Mucosa of descending colon (tissue), 3 donors: Measurements from ENCODE around the gene RNF148. TPM values are rescaled to one million over a fixed set of nuclear protein-coding genes. Genes with fewer than 3 reads are reported as not detected.
A peak's percentile ranks its signal among the peaks of the same experiment; 100 is the strongest.

Experiments used
- ATAC-seq: fragments of 200-7000 bp; cut with Tn5 transposase; one replicate; pipeline ENCODE4 v1.9.1; 2020; ENCODE audit warnings: mild to moderate bottlenecking, moderate library complexity
- DNase-seq, 3 donors: peaks; one replicate each; pipeline ENCODE4 v3.0.0-alpha.2; 2020
- H3K36me3 ChIP-seq: fragments of 200-600 bp; one replicate; pipeline ENCODE4 v1.8.0; 2021; ENCODE audit warnings: low read depth, mild to moderate bottlenecking
- H3K4me1 ChIP-seq: fragments of 200-600 bp; one replicate; pipeline ENCODE4 v1.8.0; 2021; ENCODE audit warnings: low read depth, mild to moderate bottlenecking
- H3K4me3 ChIP-seq: fragments of 200-600 bp; one replicate; pipeline ENCODE4 v1.8.0; 2021; ENCODE audit warnings: mild to moderate bottlenecking
- H3K9me3 ChIP-seq: fragments of 200-600 bp; one replicate; pipeline ENCODE4 v1.8.0; 2021; ENCODE audit warnings: mild to moderate bottlenecking
- intact Hi-C, 2 donors: fragments of 100-400 bp; cut with DNase I in 1 of 2; cut with micrococcal nuclease in 1 of 2; formaldehyde crosslinking; loops; one replicate each; pipeline versions ENCODE4 v1.11.0 to v1.11.1; 2022; cut with DNase I, micrococcal nuclease
- total RNA-seq, 3 donors: library from RNA; stranded (reverse); fragmentation: NEBNext Ultra II Directional in 2 of 3; extraction: Animal tissue kit (Norgen Biotek cat#: 25700) in 2 of 3; gene quantifications; one replicate each; pipeline versions ENCODE4 v1.2.1 to v1.2.4, GENCODE V29; 2021 to 2023
- TF ChIP-seq, protein P1 (sequence below): fragments of 200-600 bp; IDR thresholded peaks from one replicate; pipeline ENCODE4 v1.8.0; 2022; ENCODE audit warnings: antibody characterized with exemption, mild to moderate bottlenecking
- donor health status: DM: no; HTN: no; CAD: no; lungs with moderate emphysema.
- donor health status: DM: no; HTN: no; CAD: no.
- donor health status: DM: no; HTN: yes; CAD: no.

Gene RNF148
- total RNA-seq, 3 donors from 2014 or later = 0.54 to 1.6 (median 1.5) TPM

DNA sequence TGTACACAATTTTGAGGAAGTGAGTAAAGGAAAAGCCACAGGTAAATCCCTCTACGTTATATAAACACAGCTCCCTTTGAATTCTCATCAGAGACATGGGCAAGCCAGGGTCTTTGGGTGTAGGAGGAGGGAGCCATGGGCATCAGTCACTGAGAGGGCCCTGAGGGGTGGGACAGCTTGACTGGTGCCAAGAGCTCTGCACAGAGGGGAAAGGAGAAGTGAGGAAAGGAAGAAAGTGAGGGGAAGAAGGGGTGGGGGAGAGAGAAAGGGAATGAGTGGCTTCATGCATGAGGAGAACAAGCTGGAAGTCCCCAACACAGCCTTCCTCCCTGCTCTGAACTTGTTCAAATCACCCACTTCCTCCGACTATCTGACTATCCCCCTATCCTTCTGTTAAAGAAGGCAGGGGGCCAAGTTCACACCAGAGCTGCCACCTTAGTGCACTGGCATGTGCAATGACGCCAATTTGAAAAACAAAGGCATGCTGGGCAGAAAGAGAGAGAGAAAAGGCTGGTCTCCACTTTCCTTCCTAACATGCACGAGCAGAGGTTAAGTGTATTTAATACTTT is 16.4 kb upstream of the RNF148 start:
- no peaks in the 10 kb centered on the region for H3K36me3 ChIP-seq
- TF ChIP-seq, protein P1, sequence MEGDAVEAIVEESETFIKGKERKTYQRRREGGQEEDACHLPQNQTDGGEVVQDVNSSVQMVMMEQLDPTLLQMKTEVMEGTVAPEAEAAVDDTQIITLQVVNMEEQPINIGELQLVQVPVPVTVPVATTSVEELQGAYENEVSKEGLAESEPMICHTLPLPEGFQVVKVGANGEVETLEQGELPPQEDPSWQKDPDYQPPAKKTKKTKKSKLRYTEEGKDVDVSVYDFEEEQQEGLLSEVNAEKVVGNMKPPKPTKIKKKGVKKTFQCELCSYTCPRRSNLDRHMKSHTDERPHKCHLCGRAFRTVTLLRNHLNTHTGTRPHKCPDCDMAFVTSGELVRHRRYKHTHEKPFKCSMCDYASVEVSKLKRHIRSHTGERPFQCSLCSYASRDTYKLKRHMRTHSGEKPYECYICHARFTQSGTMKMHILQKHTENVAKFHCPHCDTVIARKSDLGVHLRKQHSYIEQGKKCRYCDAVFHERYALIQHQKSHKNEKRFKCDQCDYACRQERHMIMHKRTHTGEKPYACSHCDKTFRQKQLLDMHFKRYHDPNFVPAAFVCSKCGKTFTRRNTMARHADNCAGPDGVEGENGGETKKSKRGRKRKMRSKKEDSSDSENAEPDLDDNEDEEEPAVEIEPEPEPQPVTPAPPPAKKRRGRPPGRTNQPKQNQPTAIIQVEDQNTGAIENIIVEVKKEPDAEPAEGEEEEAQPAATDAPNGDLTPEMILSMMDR = no peak
- H3K4me3 ChIP-seq = no peak overlapping the region
- H3K4me1 ChIP-seq = no peaks in the 10 kb centered on the region
- peak; percentile 25 for ATAC-seq
- no peak for DNase-seq
- H3K9me3 ChIP-seq = peaks cover 4% of the 10 kb centered on the region
- intact Hi-C loops = no loop called here

DNA sequence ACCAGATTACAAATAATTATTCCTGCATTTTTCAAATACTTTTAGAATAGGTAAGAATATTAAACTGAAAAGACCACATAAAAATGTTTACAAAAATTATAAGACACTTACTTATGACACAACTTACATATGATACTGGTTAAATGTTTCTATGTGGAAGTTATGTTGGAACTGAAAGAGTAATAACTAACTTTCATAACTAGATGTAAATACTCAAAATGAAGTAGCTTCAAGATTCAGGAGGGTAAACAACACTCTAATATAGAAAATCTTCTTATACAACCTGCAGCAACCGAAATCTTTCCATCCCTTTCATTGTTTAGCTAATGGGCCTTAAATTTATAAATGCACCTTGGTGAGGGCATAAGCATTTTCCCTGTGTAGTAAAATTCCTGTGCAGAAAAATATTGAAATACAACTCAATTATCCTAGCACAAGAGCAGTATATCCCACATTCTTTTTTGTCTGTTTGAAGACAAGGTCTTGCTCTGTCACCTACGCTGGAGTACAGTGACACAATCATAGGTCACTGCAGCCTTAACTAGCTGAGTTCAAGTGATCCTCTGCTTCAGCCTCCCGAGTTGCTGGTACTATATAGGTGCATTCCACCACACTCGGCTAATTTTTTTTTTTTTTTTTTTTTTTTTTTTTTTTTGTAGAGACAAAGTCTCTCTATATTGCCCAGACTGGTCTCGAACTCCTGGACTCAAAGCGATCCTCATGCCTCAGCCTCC is 14.8 kb upstream of the RNF148 start:
- H3K4me1 ChIP-seq = no peaks in the 10 kb centered on the region
- no peaks in the 10 kb centered on the region for H3K9me3 ChIP-seq
- no peaks in the 10 kb centered on the region for H3K36me3 ChIP-seq
- ATAC-seq (no peak), DNase-seq (no peak)
- H3K4me3 ChIP-seq = no peak overlapping the region
- TF ChIP-seq, protein P1 = no peak
- intact Hi-C loops = no loop called here

DNA sequence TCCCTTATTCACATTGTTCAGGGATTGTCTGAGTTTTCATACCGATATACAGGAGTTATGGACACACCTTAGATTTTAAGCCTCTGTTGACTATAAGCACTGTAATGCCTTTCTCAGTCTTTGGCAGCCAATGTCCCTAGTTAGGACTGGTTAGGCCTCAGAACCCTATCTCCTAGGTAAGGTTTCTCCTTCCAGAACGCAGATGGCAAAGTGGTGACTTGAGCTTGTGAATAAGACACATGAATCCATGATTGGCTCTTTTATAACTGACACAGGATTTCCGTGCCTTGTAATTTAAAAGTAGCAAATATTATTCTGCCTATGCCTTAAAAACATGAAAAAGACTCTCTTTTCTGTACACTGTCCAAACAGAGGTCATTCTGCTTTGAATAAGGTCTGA is 12.5 kb upstream of the RNF148 start:
- no peaks in the 10 kb centered on the region for H3K36me3 ChIP-seq
- ATAC-seq = no peak
- intact Hi-C loops = no loop called here
- DNase-seq = no peak
- H3K4me1 ChIP-seq = no peaks in the 10 kb centered on the region
- TF ChIP-seq, protein P1 = no peak
- H3K4me3 ChIP-seq = no peak overlapping the region
- H3K9me3 ChIP-seq = no peaks in the 10 kb centered on the region

DNA sequence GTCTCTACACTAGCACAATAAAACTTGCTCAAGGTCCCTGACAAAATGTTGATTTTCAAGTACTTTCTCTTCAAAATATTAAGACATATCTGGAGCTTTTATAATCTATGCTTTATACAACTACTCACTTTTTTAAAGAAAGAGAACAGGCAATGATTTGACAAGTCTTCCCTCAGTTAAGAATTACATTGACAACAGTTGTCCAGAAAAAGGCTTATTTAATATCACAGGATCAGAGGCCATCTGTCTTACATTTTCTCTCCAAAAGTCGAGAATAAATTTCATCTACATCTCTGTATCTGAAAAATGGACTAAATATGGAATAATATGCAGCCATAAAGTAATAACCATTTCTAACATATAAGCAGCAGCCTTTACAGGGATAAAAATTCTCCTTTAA is 8.2 kb upstream of the RNF148 start:
- intact Hi-C loops = no loop called here
- Histone ChIP-seq H3K36me3 (no peaks in the 10 kb centered on the region), H3K4me1 (no peaks in the 10 kb centered on the region), H3K4me3 (no peak overlapping the region), H3K9me3 (no peaks in the 10 kb centered on the region)
- TF ChIP-seq, protein P1 = no peak
- ATAC-seq (no peak), DNase-seq (no peak)

DNA sequence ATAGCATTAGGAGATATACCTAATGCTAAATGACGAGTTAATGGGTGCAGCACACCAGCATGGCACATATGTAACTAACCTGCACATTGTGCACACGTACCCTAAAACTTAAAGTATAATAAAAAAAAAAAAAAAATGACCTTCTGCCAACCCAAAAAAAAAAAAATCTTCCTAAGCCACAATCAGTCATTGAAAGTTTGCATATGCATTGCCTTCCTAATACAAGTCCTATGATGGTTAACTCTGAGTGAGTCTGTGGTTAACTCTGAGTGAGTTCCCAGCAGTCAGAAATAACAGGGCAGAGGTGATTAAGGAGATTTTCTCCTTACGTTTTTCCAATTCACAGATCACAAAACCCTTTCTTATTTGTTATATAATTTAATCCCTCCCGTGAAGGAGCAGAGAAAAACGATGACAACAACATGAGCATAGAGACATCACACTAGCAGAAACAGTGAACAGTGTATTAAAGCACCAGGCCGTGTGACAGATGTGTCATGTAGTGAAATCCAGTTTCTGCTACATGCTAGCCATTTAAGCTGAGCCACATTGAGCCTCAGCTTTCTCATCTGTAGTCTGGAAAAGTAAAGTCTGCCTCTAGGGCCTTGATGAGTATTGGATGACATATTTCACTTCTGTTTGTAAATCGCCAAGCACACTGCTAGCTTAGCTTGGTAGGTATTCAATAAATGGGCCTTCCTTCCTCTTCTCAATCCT is 7.4 kb upstream of the RNF148 start:
- intact Hi-C loops = no loop called here
- no peaks in the 10 kb centered on the region for H3K9me3 ChIP-seq
- TF ChIP-seq, protein P1 = no peak
- DNase-seq (no peak), ATAC-seq (no peak)
- H3K4me1 ChIP-seq = no peaks in the 10 kb centered on the region
- H3K36me3 ChIP-seq = no peaks in the 10 kb centered on the region
- no peak overlapping the region for H3K4me3 ChIP-seq
